Mesothelial cell of epicardium (in vitro differentiated cells): ENCODE results near the gene FOXN3. TPM values are rescaled to one million over a fixed set of nuclear protein-coding genes. Genes with fewer than 3 reads are reported as not detected.
A peak's percentile ranks its signal among the peaks of the same experiment; 100 is the strongest.

Experiments
- DNase-seq, 2 experiments: peaks; one replicate each; pipeline ENCODE4 v3.0.0; 2021; ENCODE audit warnings: low spot score in 2 of 2; ENCODE audit not compliant: unreplicated experiment in 2 of 2
- H3K27ac Mint-ChIP-seq: 2 replicates; pipeline ENCODE4 v1.8.0; 2021; ENCODE audit warnings: mixed read lengths
- H3K27me3 Mint-ChIP-seq: 2 replicates; pipeline ENCODE4 v1.8.0; 2021; ENCODE audit warnings: low read depth, mixed read lengths
- H3K36me3 Mint-ChIP-seq: 2 replicates; pipeline ENCODE4 v1.8.0; 2021; ENCODE audit warnings: mixed read lengths
- H3K4me1 Mint-ChIP-seq: 2 replicates; pipeline ENCODE4 v1.8.0; 2021; ENCODE audit warnings: mixed read lengths
- H3K4me3 Mint-ChIP-seq: 2 replicates; pipeline ENCODE4 v1.8.0; 2021; ENCODE audit warnings: mild to moderate bottlenecking, moderate library complexity, mixed read lengths
- H3K9me3 Mint-ChIP-seq: 2 replicates; pipeline ENCODE4 v1.8.0; 2021; ENCODE audit warnings: mixed read lengths
- total RNA-seq: library from RNA; stranded (reverse); gene quantifications from 3 replicates; pipeline ENCODE4 v1.2.1, GENCODE V29; 2021
- TF ChIP-seq, protein P1 (sequence below): fragments of 200-600 bp; sonication (generic); IDR thresholded peaks from one replicate; pipeline ENCODE4 v1.5.0; 2021; ENCODE audit warnings: antibody characterized with exemption; ENCODE audit not compliant: unreplicated experiment

FOXN3 gene
- total RNA-seq, 1 donor from 2014 or later = 124 TPM

GRCh38 chr14:89351221-89351515, 65.9 kb downstream of the FOXN3 start:
- TF ChIP-seq, protein P1, sequence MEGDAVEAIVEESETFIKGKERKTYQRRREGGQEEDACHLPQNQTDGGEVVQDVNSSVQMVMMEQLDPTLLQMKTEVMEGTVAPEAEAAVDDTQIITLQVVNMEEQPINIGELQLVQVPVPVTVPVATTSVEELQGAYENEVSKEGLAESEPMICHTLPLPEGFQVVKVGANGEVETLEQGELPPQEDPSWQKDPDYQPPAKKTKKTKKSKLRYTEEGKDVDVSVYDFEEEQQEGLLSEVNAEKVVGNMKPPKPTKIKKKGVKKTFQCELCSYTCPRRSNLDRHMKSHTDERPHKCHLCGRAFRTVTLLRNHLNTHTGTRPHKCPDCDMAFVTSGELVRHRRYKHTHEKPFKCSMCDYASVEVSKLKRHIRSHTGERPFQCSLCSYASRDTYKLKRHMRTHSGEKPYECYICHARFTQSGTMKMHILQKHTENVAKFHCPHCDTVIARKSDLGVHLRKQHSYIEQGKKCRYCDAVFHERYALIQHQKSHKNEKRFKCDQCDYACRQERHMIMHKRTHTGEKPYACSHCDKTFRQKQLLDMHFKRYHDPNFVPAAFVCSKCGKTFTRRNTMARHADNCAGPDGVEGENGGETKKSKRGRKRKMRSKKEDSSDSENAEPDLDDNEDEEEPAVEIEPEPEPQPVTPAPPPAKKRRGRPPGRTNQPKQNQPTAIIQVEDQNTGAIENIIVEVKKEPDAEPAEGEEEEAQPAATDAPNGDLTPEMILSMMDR = no peak
- Mint-ChIP-seq H3K27ac (peak overlapping the region; percentile 96), H3K4me1 (peaks cover 42% of the 10 kb centered on the region), H3K9me3 (peaks cover 11% of the 10 kb centered on the region), H3K4me3 (peak overlapping the region; percentile 57), H3K27me3 (no peaks in the 10 kb centered on the region), H3K36me3 (peaks cover 28% of the 10 kb centered on the region)
- DNase-seq = no peak

GRCh38 chr14:89350152-89350551, 66.9 kb downstream of the FOXN3 start:
- Mint-ChIP-seq H3K27me3 (no peaks in the 10 kb centered on the region), H3K36me3 (peaks cover 31% of the 10 kb centered on the region), H3K27ac (peak overlapping the region; percentile 96), H3K4me3 (no peak overlapping the region), H3K4me1 (peaks cover 42% of the 10 kb centered on the region), H3K9me3 (peaks cover 13% of the 10 kb centered on the region)
- DNase-seq = no peak
- TF ChIP-seq, protein P1 = no peak

DNA sequence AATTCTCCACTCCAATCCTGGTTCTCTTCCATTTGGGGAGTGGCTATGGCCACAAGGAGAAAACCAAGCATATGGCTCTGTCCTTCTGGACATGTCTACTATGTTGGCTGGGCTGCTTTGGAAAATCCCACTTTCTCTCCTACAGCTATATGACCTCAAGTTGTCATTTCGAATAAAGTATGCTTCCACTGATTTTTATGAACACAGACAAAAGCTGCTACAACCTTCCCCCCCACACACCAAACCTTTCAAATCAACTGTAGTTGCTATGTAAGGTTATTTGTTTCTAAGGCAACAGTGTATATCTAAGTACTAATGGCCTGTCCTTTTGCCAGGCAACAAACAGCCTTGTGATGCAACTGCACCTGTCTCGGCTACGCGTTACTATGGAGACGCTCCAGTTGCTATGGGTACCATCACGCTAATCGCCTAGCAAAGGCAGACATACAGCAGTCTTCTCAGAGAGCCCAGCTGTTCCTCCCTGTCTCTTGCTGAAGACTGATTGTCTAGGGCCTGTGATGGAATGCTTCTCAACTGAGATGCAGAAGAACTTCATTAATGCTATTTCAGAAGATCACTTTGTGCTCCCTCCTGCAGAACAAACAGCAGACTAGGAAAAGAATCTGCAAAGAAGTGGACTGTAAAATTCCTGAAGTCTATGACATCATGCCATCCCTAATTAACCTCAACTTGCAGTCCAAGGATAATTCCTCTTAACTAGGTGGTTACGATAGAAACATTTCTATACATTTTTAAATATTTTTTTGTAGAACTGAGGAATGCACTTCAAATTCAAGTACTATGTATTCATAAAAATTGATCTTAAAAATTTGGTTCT, 67.6 kb downstream of the FOXN3 start:
- TF ChIP-seq, protein P1 = no peak
- peaks cover 42% of the 10 kb centered on the region for H3K4me1 Mint-ChIP-seq
- H3K9me3 Mint-ChIP-seq = peaks cover 13% of the 10 kb centered on the region
- H3K27me3 Mint-ChIP-seq = no peaks in the 10 kb centered on the region
- H3K4me3 Mint-ChIP-seq = no peak overlapping the region
- peaks cover 31% of the 10 kb centered on the region for H3K36me3 Mint-ChIP-seq
- DNase-seq = no peak
- H3K27ac Mint-ChIP-seq = peak overlapping the region; percentile 26

- TF ChIP-seq, protein P1 = no peak
- peaks cover 31% of the 10 kb centered on the region for H3K36me3 Mint-ChIP-seq
- no peak for DNase-seq
- H3K9me3 Mint-ChIP-seq = peaks cover 13% of the 10 kb centered on the region
- H3K4me1 Mint-ChIP-seq = peaks cover 42% of the 10 kb centered on the region
- H3K4me3 Mint-ChIP-seq = no peak overlapping the region
- H3K27ac Mint-ChIP-seq = peak overlapping the region; percentile 26
- H3K27me3 Mint-ChIP-seq = no peaks in the 10 kb centered on the region
These were observed 68.3 kb downstream of the FOXN3 start for GRCh38 chr14:89348722-89349121.

DNA sequence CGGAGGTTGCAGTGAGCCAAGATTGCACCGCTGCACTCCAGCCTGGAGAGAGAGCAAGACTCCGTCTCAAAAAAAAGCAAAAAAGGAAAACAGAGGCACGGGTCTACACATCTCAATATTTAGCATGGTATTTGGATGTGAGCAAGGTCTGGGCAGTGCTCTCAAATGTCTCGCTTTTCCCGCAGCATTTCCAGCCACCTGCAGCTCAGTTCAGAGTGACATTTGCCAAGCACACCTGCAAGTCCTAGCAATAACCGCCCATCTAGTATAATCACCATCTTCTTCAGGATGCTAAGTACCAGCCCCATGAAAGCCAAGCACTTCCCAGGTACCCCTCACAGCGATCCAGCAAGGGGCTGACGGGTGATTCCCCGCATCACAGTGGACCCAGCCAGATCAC, 69.1 kb downstream of the FOXN3 start:
- no peak for DNase-seq
- H3K27ac Mint-ChIP-seq = no peak overlapping the region
- H3K36me3 Mint-ChIP-seq = peaks cover 31% of the 10 kb centered on the region

More for the DNA sequence above, 69.1 kb downstream of the FOXN3 start:
- Mint-ChIP-seq H3K4me1 (peaks cover 40% of the 10 kb centered on the region), H3K27me3 (no peaks in the 10 kb centered on the region), H3K4me3 (no peak overlapping the region), H3K9me3 (peaks cover 13% of the 10 kb centered on the region)
- TF ChIP-seq, protein P1 = no peak
